GM11168 (cell line): ENCODE results near the gene AMT.
"Not testable (repeated sequence)": the region's sequence is repeated elsewhere in the genome, so short reads cannot be mapped to it uniquely, and the experiment has no call there.

ENCODE experiments used
- in situ Hi-C: fragments of 300-500 bp; cut with MboI; formaldehyde crosslinking; loops from one replicate; pipeline ENCODE4 v1.12.0; 2022; ENCODE audit warnings: low sequenced_read_pairs; ENCODE audit not compliant: unreplicated experiment

Gene AMT

DNA sequence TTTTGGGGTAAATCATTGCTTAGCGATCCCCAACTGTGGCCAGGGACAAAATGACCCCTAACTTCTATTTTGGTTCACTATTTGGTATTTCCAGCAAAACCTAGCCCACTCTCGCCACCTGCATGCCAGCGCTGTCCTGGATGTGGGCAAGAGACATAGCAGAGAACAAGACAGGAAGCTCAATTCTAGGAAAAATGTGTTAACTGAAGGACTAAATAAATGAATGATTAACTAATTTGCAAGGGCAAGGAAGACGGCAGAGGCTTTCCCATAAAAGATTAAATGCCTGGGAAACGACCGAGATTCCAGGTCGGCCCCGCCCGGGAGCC is 6.4 kb upstream of the AMT start:
- in situ Hi-C loops = loop anchor here (25.0 kb wide), 1 partner anchor 266 kb away; the partner anchor contains the start of genes CCDC71 and KLHDC8B

DNA sequence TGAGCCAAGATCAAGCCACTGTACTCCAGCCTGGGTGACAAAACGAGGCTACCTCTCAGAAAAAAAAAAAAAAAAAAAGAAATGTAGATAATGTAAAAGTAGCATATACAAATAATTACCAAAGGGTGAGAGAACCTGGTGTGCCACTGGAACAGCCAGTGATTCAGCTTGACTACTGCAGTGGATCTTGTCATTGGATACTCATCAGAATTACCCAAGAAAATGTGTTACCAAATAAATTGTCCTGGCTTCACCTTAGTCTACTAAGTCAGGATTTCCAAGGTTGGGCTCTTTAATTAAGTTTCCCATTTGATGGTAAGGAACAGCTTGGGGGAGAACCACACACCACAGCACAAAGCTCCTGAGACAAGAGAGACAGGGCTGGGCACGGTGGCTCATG is 5.3 kb upstream of the AMT start:
- in situ Hi-C loops = loop anchor here (25.0 kb wide), 1 partner anchor 265 kb away; the partner anchor contains the start of genes CCDC71 and KLHDC8B

- in situ Hi-C loops = loop anchor here (25.0 kb wide), 1 partner anchor 263 kb away; the partner anchor contains the start of genes CCDC71 and KLHDC8B
These were observed 2.5 kb upstream of the AMT start for GRCh38 chr3:49424816-49425215.

GRCh38 chr3:49421890-49422378 is 339 bp downstream of the AMT start:
- in situ Hi-C loops = no loop called here

DNA sequence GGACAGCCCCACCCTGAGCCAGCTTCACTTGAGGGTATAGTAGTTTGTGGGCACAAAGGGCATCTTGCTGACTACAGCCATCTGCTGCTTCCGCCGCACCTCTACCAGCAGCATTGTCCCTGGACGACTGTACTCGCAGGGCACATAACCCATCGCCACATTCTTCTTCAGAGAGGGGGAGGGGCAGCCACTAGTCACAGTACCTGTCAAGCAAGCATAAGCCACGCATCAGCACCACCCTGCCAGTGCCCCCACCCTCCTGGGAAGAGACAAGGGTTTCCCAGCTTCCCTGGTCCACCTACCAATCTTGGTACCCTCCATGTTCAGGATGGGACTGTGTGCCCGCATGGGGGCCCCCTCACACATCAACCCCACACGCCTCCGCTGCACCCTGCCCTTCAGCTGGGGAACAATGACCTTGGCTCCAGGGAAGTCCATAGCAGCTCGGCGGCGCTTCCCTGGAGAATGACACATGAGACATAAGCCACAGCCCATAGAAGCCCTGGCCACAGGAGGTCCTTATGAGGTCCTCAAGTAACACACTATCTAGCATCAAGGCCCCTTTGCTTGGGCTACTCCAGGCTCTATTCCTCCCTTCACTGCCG is 4.7 kb downstream of the AMT start:
- in situ Hi-C loops = no loop called here

- in situ Hi-C loops = no loop called here
These were observed 5.4 kb downstream of the AMT start for GRCh38 chr3:49416867-49417266.

DNA sequence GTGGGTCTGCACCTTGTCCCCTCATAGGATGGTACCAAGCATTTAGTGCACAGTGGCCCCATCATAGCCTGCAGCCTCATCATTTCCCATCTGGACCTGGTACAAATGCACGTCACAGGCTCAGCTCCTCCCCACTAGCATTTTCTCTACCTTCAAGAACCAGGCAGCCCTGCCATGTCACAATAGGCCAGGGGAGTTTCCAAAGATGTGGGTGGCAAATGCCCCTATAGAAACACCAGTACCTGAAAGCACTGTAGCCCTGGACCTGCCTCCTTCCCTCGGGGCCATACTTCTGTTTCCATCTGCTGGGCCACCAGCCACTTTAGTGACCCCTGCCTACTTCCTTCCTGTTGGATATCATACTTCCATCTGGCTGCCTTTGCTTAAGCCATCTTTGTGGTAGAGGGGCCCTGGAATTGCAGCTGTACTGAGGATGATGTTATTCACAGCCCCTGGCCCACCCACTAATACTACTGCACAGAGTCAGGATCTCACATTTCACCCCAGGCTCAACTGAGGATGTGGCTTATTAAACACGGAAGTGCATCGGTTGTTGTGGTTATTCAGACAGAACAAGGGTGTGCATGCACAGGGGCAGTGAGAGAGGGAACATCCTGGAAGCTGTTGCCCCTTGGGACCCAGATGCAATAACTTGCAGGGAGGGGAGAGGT is 6.2 kb downstream of the AMT start:
- in situ Hi-C loops = no loop called here

DNA sequence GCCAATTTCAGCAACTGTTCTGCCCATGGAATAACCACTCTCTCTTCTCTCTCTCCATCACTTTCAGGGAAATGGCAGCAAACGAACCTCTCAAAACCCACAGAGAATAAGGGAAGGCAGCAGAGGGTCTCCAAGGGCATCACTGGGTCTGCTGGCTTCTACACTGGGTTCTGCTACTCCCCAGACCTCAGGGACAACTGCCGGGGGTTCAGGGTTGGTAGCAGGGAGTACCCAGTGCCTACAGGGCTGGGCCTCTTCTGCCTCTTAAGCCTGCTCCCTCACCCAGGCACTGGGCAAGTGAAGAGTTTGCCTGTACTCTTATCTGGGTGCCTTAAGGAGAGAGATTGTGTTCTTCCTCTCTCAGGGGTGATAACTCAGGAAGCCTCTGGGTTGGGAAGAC is 7.5 kb downstream of the AMT start:
- in situ Hi-C loops = no loop called here

DNA sequence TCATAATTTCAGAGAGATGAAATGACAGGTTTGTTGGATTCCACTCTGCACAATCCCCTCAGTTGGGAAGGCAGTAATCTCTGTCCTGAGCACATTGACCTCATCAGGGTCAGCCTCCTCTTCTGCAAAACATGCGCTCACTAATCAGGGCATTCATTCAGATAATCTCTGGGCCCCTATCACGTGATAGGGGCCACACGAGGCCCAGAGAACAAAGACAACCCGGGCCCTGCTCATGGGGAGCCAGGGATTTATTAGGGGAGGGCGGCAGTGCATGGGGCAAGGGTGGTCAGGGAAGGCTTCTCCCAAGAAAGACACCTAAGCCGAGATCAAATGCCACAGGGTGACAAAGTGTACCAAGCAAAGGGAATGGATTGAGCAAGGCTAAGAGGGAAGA is 8.9 kb downstream of the AMT start:
- in situ Hi-C loops = no loop called here

DNA sequence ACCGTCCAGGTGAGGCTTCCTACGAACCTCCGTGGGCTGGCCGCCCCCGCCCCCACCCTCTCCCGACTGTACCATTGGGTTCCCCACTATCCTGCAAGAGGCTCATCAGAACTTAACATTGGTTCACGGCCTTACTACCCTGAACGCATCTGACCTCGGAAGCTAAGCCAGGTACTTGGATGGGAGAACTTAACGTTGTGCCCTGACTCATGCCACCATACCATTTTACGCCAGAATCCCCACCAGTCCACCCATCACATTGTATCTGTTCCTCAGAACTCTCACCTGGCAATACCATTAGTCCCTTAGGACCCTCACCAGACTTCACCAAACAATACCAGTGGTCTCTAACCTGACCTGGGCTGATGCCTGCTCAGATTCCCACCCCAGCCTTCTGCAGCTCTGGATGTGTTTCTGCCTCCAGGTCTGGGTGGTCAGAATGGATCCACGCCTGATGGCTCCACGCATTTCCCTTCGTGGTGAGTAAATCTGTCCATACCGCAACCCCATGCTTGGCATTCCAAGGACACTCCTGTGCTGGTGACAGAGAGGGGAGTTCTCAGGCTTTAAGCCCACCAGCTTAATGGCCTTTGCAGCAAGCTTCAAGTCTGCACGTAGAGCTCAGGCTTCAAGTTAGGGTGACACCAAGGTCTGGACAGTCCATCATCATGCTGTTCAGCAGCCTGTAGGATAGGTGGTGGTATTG is 9.5 kb downstream of the AMT start:
- in situ Hi-C loops = no loop called here

DNA sequence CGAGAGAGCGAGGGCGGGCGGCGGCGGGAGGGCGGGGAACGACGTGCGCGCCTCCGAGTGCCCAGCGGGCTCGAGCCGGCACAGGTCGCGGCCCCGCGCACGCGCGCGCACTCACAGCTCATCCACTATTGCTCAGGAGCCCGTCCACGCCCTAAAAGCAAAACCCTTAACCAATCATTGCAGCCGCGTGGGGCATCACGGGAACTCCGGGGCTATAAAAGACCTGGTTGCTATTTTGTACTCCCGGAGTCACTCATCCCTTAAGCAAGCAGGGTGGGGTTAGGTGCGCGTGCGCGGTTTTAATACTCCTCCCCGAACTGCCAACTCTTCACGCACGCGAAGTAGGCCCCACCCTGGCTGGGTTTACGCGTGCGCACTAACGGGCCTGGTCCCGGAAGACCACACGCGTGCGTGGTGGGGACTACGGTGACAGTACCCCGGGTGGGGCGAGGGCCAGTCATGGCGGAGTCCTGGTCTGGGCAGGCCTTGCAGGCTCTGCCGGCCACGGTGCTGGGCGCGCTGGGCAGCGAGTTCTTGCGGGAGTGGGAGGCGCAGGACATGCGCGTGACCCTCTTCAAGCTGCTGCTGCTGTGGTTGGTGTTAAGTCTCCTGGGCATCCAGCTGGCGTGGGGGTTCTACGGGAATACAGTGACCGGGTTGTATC is 10.2 kb downstream of the AMT start, which contains the start of the genes RHOA and TCTA:
Gene RHOA, minus strand, starts transcription at position 9 of the 664 bp plus-strand sequence. CDS start 36,387 bp downstream, outside the sequence.
Gene TCTA, plus strand, starts transcription at position 456 of the 664 bp plus-strand sequence. Its CDS starts 4 bp downstream, at position 460.
- in situ Hi-C loops = no loop called here

GRCh38 chr3:49411535-49411967 is 10.7 kb downstream of the AMT start:
- in situ Hi-C loops = no loop called here

DNA sequence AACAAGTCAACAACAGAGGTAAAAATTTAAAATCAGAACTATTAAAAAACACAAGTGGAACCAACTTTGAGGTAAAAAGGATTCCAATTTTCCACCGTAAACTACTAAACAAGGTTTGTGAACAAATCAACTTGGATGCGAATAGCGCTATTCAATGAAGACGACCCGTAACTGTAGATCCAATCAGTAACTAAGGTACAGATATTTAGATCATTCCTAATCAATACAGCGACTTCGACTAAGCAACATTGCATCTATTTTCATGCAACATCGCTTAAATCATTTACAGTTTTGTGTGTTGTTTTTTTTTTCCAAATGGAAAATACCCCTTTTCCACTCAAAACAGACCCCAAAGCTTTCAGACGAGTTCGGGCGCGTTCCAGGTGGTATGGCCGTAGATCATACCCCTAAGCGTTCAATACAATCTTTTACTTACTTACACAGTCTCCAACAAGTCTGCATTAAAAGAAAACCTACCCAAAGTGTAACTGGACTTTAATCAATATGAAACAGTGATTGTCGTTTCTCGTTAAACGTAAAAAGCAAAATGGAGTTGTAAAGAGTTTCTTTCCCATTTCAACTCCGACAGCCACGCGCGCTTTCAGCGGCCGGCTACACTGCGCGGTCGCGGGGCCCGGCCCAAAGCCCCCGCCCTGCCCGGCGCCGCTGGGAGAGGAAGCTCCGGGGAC is 11.3 kb downstream of the AMT start:
- in situ Hi-C loops = no loop called here

DNA sequence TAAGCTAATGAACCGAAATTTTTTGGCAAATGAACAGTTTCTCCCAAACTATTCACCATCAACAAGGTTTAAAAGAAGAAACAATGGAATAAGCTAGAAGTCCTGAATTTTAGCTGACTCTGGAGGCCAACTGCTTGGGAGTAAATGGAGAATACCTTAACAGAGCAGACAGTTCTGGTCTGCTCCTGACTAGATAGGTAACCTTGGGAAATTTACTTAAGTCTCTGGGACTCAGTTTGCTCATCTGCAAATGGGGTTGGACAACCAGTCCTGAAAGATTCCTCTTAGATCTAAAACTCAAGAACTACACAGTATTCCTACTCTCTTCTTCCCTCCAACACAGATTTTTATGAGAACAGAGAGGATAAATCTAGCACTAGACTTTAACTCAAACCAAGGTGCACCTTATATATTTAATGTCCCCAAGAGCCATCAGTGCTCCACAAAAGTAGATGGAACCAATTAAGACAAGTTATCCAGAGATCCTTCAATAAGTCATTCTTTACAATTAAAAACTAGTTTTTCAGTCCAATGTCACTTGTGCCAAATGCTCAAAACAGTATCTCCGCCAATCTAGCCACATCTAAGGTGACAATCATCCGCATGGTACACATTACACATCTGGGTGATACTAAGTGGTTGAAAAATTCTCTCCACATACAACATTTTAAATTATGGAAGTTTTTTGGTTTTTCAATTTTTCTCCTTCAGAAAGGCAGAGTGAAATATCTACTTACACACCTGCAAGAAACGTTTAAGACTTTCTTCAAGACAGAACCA is 12.0 kb downstream of the AMT start:
- in situ Hi-C loops = no loop called here

DNA sequence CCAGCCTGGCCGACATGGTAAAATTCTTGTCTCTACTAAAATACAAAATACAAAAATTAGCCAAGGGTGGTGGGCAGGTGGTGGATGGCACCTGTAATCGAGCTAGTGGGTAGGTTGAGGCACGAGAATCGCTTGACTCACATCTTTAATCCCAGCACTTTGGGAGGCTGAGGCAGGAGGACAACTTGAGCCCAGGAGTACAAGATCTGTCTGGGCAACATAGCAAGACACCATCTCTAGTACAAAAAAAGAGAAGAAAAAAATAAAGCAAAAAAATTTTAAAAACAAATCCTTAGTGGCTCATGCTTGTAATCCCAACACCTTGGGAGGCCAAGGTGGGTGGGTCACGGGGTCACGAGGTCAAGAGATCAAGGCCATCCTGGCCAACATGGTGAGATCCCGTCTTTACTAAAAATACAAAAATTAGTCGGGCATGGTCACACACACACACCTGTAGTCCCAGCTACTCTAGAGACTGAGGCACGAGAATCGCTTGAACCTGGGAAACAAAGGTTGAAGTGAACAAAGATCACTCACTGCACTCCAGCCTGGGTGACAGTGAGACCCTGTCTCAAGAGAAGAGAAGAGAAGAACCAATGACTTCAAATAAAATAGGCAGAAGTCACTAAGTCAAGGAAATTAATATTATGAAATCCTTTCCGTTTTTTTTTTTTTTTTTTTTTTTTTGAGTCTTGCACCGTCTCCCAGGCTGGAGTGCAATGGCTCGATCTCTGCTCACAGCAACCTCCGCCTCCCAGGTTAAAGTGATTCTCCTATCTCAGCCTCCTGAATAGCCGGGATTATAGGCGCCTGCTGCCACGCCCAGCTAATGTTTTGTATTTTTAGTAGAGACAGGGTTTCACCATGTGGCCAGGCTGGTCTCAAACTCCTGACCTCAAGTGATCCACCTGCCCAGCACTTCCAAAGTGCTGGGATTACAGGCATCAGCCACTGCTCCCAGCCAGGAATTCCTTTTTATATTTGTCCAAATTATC is 15.4 kb downstream of the AMT start:
- in situ Hi-C loops = no loop called here

- in situ Hi-C loops = not testable (repeated sequence)
These were observed 16.7 kb downstream of the AMT start for GRCh38 chr3:49405570-49405969.

- in situ Hi-C loops = no loop called here
These were observed 18.4 kb downstream of the AMT start for GRCh38 chr3:49403891-49404290.

DNA sequence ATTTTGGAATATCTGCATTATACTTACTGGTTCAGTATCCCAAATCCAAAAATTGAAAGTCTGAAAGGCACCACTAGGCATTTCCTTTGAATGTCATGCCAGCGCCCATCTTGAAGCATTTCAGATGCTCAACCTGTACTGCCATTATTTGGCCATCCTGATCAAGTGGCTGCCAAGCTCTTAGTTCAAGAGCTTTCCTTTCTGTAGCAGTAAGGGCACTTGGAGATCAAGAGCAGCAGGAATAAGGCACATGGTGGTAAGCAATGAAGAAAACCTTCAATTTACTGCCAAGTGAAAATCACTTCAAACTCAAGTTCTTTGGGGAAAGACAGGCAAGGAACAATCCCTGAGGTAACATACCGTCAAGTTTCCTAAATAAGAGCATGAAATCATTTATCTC is 20.5 kb downstream of the AMT start:
- in situ Hi-C loops = no loop called here
